ENCODE results near the gene ASCC1. TPM values are rescaled to one million over a fixed set of nuclear protein-coding genes. Genes with fewer than 3 reads are reported as not detected.

The ASCC1 gene
- total RNA-seq, result 10 to 100 TPM; 33.8 to 37.0 (median 34.3) TPM

GRCh38 chr10:72215611-72216549 is at the start of gene ASCC1, which contains the start of gene ANAPC16:
Gene ASCC1, minus strand, starts transcription at chr10:72216276. Its CDS starts 2,978 bp downstream, at chr10:72213298.
Gene ANAPC16, plus strand, starts transcription at chr10:72216012. Its CDS starts 7,903 bp downstream, at chr10:72223915.
- DNase-seq, result peak; percentile 93
- Mint-ChIP-seq H3K9me3 (no peaks in the 10 kb centered on the region), H3K4me3 (peak within 1 kb of the TSS; percentile 99), H3K27me3 (ENCODE audit: low read depth) (no peaks in the 10 kb centered on the region), H3K36me3 (ENCODE audit: insufficient read depth) (peaks cover 12% of the 10 kb centered on the region), H3K4me1 (ENCODE audit: low read depth) (peaks cover 51% of the 10 kb centered on the region)
- ATAC-seq, result peak; percentile 92

- H3K4me3 Mint-ChIP-seq, result no peak overlapping the region
- no peaks in the 10 kb centered on the region for H3K27me3 Mint-ChIP-seq (ENCODE audit: low read depth)
- H3K9me3 Mint-ChIP-seq, result no peaks in the 10 kb centered on the region
- H3K36me3 Mint-ChIP-seq (ENCODE audit: insufficient read depth), result no peaks in the 10 kb centered on the region
- no peak for ATAC-seq
- DNase-seq, result no peak
- peaks cover 35% of the 10 kb centered on the region for H3K4me1 Mint-ChIP-seq (ENCODE audit: low read depth)
Observed at GRCh38 chr10:72265508-72265907, 49.4 kb upstream of the ASCC1 start.

GRCh38 chr10:72264536-72264935 is 48.5 kb upstream of the ASCC1 start:
- Mint-ChIP-seq H3K4me3 (no peak overlapping the region), H3K27me3 (ENCODE audit: low read depth) (no peaks in the 10 kb centered on the region), H3K4me1 (ENCODE audit: low read depth) (peaks cover 41% of the 10 kb centered on the region), H3K9me3 (no peaks in the 10 kb centered on the region), H3K36me3 (ENCODE audit: insufficient read depth) (no peaks in the 10 kb centered on the region)
- DNase-seq, result no peak
- ATAC-seq, result no peak

GRCh38 chr10:72263613-72264241 is 47.7 kb upstream of the ASCC1 start:
- DNase-seq (no peak), ATAC-seq (no peak)
- Mint-ChIP-seq H3K4me1 (ENCODE audit: low read depth) (peaks cover 47% of the 10 kb centered on the region), H3K27me3 (ENCODE audit: low read depth) (no peaks in the 10 kb centered on the region), H3K4me3 (no peak overlapping the region), H3K9me3 (no peaks in the 10 kb centered on the region), H3K36me3 (ENCODE audit: insufficient read depth) (no peaks in the 10 kb centered on the region)

- Mint-ChIP-seq H3K27me3 (ENCODE audit: low read depth) (no peaks in the 10 kb centered on the region), H3K4me1 (ENCODE audit: low read depth) (peaks cover 56% of the 10 kb centered on the region), H3K4me3 (peak overlapping the region; percentile 86), H3K9me3 (no peaks in the 10 kb centered on the region), H3K36me3 (ENCODE audit: insufficient read depth) (no peaks in the 10 kb centered on the region)
- ATAC-seq (peak; percentile 51 to 60), DNase-seq (no peak)
Observed at GRCh38 chr10:72261784-72262404, 45.8 kb upstream of the ASCC1 start.

- Mint-ChIP-seq H3K36me3 (ENCODE audit: insufficient read depth) (no peaks in the 10 kb centered on the region), H3K27me3 (ENCODE audit: low read depth) (no peaks in the 10 kb centered on the region), H3K4me3 (peak overlapping the region; percentile 86), H3K4me1 (ENCODE audit: low read depth) (peaks cover 59% of the 10 kb centered on the region), H3K9me3 (no peaks in the 10 kb centered on the region)
- ATAC-seq, result peak; percentile 68 to 69
- peak; percentile 21 for DNase-seq
Observed at GRCh38 chr10:72260976-72261783, 45.1 kb upstream of the ASCC1 start.

GRCh38 chr10:72260239-72260975 is 44.3 kb upstream of the ASCC1 start:
- Mint-ChIP-seq H3K4me1 (ENCODE audit: low read depth) (peaks cover 66% of the 10 kb centered on the region), H3K36me3 (ENCODE audit: insufficient read depth) (no peaks in the 10 kb centered on the region), H3K4me3 (peak overlapping the region; percentile 86), H3K9me3 (no peaks in the 10 kb centered on the region), H3K27me3 (ENCODE audit: low read depth) (no peaks in the 10 kb centered on the region)
- peak; percentile 70 to 71 for ATAC-seq
- DNase-seq, result peak; percentile 71

- Mint-ChIP-seq H3K36me3 (ENCODE audit: insufficient read depth) (no peaks in the 10 kb centered on the region), H3K4me1 (ENCODE audit: low read depth) (peaks cover 71% of the 10 kb centered on the region), H3K27me3 (ENCODE audit: low read depth) (no peaks in the 10 kb centered on the region), H3K9me3 (no peaks in the 10 kb centered on the region), H3K4me3 (peak overlapping the region; percentile 68)
- DNase-seq (no peak), ATAC-seq (no peak)
Observed at GRCh38 chr10:72259491-72260238, 43.6 kb upstream of the ASCC1 start.

- Mint-ChIP-seq H3K4me1 (ENCODE audit: low read depth) (peaks cover 68% of the 10 kb centered on the region), H3K36me3 (ENCODE audit: insufficient read depth) (no peaks in the 10 kb centered on the region), H3K9me3 (no peaks in the 10 kb centered on the region), H3K27me3 (ENCODE audit: low read depth) (no peaks in the 10 kb centered on the region), H3K4me3 (peak overlapping the region; percentile 16)
- ATAC-seq (no peak), DNase-seq (no peak)
Observed at GRCh38 chr10:72258617-72259016, 42.5 kb upstream of the ASCC1 start.

GRCh38 chr10:72257051-72257892 is 41.2 kb upstream of the ASCC1 start:
- DNase-seq (no peak), ATAC-seq (no peak)
- Mint-ChIP-seq H3K36me3 (ENCODE audit: insufficient read depth) (no peaks in the 10 kb centered on the region), H3K4me1 (ENCODE audit: low read depth) (peaks cover 73% of the 10 kb centered on the region), H3K4me3 (no peak overlapping the region), H3K9me3 (no peaks in the 10 kb centered on the region), H3K27me3 (ENCODE audit: low read depth) (no peaks in the 10 kb centered on the region)

- no peak for ATAC-seq
- no peaks in the 10 kb centered on the region for H3K27me3 Mint-ChIP-seq (ENCODE audit: low read depth)
- no peak overlapping the region for H3K4me3 Mint-ChIP-seq
- H3K4me1 Mint-ChIP-seq (ENCODE audit: low read depth), result peaks cover 73% of the 10 kb centered on the region
- no peak for DNase-seq
- H3K9me3 Mint-ChIP-seq, result no peaks in the 10 kb centered on the region
- no peaks in the 10 kb centered on the region for H3K36me3 Mint-ChIP-seq (ENCODE audit: insufficient read depth)
Observed at GRCh38 chr10:72255977-72256729, 40.1 kb upstream of the ASCC1 start.
